GM21360 (cell line): ENCODE results near the gene UBE2D2.
A peak's percentile ranks its signal among the peaks of the same experiment; 100 is the strongest.
"Not testable (repeated sequence)": the region's sequence is repeated elsewhere in the genome, so short reads cannot be mapped to it uniquely, and the experiment has no call there.

Experiments
- ATAC-seq: cut with Tn5 transposase; IDR thresholded peaks from one replicate; pipeline ENCODE4 v1.9.1; 2021; ENCODE audit warnings: mild to moderate bottlenecking, moderate library complexity; ENCODE audit not compliant: unreplicated experiment

Gene UBE2D2

DNA sequence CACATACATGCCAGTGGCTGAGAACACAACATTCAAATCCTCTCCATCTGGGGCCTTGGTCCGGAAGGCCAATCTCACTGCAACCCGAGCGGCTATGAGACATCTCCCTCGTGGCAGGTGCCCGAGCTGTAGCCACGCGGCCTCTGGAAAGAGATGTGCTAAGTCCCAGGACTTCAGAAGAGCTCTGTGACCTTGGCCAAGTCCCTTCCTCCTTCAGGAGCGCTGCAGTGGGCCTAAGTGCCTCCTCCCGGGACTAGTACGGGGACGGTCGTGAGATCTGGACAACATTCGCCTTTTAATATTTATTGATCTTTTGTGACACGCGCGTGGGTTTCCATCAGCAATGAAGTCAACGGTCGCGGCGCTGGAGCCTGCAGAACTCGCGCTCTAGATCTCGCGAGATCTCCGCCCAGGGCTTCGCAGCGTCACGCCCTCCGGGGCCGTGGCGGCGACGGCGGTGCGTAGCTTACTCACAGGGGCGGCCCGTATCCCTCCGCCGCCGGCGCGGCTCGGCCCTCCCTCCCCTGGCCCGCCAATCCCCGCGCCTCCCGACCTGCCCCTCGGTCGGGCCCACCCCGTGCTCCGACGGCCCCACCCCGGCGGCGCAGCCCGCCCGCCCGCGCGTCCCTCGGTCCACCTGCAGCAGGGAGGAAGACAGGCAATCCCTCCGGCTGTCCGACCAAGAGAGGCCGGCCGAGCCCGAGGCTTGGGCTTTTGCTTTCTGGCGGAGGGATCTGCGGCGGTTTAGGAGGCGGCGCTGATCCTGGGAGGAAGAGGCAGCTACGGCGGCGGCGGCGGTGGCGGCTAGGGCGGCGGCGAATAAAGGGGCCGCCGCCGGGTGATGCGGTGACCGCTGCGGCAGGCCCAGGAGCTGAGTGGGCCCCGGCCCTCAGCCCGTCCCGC lies at the start of gene UBE2D2:
Gene UBE2D2, plus strand, starts transcription at position 588 of the 903 bp plus-strand sequence. CDS start 453 bp downstream, outside the sequence.
- peak; percentile 74 for ATAC-seq

DNA sequence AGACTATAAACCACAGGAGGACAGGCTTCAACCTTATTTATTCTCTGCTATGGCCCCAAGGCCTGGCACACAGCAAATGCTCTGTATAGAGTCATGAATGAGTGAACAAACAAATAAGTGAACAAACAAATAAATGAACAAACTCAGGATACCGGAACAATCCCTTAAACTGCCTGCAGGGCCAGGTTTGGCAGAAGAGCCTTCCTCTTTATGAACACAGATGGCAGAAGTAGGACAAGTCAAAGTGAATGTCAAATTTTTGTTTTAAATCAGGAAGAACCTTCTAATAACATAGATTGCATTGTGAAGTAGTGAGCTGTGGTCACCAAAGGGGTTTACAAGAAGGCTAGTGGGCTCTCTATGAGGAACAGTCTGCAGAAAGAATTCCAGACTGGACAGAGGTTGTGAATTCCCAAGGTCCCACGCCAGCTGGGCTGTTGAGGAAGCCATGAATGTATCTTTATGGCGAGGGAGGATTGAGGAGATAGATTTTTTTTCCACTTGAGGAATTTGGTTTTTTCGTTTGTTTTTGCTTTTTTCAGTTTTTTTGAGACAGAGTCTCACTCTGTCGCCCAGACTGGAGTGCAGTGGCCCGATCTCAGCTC lies 48.3 kb upstream of the UBE2D2 start:
- ATAC-seq = no peak

GRCh38 chr5:139513434-139513833 lies 47.7 kb upstream of the UBE2D2 start:
- ATAC-seq = peak; percentile 48

DNA sequence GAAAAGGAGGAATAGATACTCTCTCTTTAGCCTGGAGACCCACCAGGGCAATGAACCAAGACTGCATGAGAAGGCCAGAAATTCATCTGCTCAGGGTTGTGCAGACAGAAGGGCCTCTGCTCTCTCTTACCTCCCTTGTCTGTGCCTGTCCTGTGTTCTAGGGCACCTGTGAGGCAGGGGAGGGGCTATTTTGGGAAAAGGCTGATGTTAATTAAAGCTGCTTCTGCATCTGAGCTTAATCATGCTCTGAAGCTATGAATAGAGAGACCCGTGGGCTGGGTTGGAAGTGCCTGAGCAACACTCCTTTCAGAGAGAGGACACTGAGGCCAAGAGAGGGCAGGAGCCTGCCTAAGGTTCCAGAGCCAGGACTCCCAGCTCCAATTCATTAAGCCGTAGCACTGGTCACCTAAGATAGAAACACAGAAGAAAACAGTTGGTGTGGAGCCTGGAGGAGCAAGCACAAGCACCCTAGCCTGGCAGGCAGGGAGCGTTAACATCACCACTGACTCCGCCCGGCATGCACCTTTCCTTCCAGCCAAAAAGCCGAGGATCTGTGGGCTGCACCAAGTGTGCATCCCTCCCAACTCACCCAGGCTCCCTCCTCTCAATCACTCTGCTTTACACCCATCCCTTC lies 47.2 kb upstream of the UBE2D2 start:
- no peak for ATAC-seq

DNA sequence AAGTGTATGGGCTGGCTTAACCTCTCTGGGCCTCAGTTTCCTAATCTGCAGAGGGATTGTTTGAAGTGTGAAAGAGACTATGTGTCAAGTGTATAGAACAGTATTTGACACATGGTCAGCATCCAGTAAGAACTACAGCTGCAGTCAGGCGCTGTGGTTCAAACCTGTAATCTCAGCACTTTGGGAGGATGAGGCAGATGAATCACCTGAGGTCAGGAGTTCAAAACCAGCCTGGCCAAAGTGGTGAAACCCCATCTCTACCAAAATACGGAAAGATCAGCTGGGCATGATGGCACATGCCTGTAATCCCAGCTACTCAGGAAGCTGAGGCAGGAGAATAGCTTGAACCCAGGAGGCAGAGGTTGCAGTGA lies 46.7 kb upstream of the UBE2D2 start:
- ATAC-seq = no peak

GRCh38 chr5:139517683-139518564 lies 43.2 kb upstream of the UBE2D2 start:
- ATAC-seq = peak; percentile 81

DNA sequence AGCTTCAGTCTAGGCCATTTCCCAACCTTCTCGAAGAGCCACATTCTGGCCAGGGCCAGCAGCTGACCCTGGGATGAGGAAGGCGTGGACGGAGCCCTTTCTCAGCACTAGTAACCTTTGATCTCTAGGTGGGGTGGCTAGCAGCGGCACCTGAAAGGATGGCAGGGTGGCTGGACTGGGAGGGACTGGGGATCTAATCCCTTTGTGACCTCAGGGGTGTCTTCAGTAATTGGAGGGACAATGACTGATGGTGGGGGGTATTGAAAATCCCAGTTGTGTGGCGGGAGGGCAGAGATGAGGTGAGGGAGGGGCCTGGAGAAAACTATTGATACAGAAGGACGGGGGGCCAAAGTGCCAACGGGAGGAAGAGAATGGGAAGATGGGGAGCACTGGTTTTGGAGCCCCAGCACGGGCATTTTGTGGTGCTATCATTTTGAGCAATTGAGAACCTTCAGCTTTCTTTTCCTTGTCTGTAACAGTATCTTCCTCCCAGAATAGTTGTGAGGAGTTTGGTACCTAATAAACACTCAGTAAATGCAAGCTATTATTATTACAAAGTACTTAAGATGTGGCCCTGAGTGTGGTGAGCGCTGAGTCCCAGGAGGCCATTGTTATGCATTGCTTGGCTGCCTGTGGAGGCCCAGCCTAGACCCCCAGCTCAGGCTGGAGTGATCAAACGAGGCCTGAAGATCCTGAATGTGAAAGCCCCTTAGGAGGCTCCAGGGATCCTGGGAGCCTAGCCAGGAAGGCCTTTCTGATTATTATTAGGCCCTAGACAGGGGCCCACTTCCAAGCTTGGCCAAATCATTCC lies 37.3 kb upstream of the UBE2D2 start:
- no peak for ATAC-seq

GRCh38 chr5:139524446-139524845 lies 36.7 kb upstream of the UBE2D2 start:
- no peak for ATAC-seq

DNA sequence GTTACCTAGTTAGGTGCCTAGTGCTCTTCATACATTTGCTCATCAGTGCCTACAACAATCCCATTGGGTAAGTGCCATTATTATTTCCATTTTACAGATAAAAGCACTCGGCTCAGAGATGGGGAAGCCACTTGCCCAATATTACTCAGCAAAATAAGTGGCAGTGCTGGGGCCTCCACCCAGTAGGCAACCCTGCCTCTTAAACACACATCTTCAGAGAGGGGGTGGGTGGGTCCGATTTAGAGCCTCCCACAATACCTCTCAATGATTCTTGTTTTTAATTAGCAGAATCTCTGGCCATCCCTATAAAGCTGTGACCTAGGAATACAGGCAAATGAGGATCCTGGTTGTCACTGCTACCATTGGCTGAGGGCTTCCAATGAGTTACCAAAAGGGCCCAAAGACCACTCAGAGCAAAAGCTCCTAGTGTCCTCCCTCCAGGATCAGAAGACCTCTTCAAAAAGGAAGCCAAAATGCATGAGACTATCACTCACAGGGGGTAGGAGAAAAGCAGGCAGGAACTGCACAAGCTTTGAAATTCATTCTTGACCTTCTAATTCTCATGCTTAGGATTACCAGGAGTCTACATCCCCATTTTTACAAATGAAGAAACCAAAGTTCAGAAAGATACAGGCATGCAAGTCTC lies 36.1 kb upstream of the UBE2D2 start:
- ATAC-seq = no peak

- ATAC-seq = not testable (repeated sequence)
Observed at GRCh38 chr5:139525586-139526308, 35.4 kb upstream of the UBE2D2 start.

DNA sequence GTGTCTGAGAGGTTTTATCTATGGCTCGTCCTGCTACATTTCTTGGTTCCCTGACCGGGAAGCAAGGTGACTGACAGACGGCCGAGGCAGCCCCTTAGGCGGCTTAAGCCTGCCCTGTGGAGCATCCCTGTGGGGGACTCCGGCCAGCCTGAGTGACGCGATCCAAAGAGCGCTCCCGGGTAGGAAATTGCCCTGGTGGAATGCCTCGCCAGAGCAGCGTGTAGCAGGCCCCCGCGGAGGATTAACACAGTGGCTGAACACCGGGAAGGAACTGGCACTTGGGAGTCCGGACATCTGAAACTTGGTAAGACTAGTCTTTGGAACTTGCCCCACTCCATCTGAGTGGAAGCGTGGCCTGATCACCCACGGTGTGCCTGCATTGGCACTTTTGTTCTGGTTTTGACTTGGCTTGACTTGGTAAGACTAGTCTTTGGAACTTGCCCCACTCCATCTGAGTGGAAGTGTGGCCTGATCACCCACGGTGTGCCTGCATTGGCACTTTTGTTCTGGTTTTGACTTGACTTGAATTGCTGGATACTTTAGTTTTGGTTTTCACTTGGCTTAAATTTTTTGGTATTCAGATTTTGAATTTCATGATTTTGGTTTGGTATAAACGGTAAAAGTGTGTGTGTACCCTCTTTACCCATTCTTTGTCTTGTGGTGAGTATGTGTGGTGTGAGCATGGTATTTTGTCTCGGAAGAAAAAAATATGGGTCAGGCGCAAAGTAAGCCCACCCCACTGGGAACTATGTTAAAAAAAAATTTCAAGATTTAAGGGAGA lies 34.6 kb upstream of the UBE2D2 start:
- not testable (repeated sequence) for ATAC-seq

DNA sequence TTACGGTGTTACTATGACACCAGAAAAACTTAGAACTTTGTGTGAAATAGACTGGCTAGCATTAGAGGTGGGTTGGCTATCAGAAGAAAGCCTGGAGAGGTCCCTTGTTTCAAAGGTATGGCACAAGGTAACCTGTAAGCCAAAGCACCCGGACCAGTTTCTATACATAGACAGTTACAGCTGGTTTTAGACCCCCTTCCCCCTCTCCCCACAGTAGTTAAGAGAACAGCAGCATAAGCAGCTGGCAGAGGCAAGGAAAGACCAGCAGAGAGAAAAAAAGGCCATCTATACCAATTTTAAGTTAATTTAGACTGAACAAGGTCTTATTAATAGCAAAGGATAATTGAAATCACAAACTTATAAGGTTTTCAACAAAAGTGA lies 34.1 kb upstream of the UBE2D2 start:
- not testable (repeated sequence) for ATAC-seq

DNA sequence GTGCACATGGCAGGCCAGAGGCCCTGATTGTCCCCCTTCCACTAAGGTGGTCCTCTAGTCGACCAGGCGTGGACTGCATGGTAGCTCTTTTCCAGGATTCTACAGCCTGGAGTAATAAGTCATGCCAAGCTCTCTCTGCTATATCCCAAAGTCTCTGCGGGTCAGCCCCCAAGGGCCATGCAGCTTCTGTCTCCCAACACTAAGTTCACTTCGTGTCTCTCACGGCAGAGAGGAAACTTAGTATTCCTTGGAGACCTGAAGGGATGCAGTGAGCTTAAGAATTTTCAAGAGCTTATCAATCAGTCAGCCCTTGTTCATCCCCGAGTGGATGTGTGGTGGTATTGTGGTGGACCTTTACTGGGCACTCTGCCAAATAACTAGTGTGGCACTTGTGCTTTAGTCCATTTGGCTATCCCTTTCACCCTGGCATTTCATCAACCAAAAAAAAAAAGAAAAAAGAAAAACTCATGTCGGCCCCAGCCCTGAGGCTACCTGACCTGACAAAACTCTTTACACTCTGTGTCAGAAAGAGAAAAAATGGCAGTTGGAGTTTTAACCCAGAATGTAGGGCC lies 33.2 kb upstream of the UBE2D2 start:
- not testable (repeated sequence) for ATAC-seq

GRCh38 chr5:139528695-139529094 lies 32.4 kb upstream of the UBE2D2 start:
- not testable (repeated sequence) for ATAC-seq

DNA sequence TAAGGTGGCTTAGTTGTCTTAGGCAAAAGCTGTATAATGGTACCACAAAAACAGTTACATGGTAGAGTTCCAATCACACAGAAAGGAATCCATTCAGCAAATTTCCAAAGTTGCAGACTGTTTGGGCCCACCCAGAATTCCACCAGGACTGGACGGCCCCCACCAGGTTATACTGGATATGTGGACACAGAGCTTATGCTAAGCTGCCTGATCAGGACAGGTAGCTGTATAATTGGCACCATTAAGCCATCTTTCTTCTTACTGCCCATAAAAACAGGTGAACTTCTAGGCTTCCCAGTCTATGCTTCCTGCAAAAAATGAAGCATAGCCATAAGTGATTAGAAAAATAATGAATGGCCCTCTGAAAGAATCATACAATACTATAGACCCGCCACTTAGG lies 31.1 kb upstream of the UBE2D2 start:
- ATAC-seq = not testable (repeated sequence)

- no peak for ATAC-seq
Observed at GRCh38 chr5:139531772-139532169, 29.4 kb upstream of the UBE2D2 start.

GRCh38 chr5:139543423-139543991 lies 17.6 kb upstream of the UBE2D2 start:
- peak; percentile 92 for ATAC-seq
